Gastrocnemius medialis (tissue), 4 donors: Measurements from ENCODE around the gene PLEKHA3.

Experiments
- CTCF ChIP-seq, 5 experiments: fragments of 450-650 bp in 3 of 5; fragments of 200-600 bp in 2 of 5; sonication (generic) in 2 of 5; IDR thresholded peaks in 4 of 5; conservative IDR thresholded peaks in 1 of 5; 1 replicate in 4 of 5; 2 replicates in 1 of 5; pipeline ENCODE4 v1.5.1; 2016 to 2019; ENCODE audit warnings: antibody characterized with exemption in 5 of 5, mild to moderate bottlenecking in 3 of 5, moderate library complexity in 3 of 5
- POLR2A ChIP-seq, 2 donors: fragments of 450-650 bp; IDR thresholded peaks; one replicate each; pipeline ENCODE4 v1.6.1; 2017; ENCODE audit warnings: antibody characterized with exemption in 2 of 2, mild to moderate bottlenecking in 2 of 2, moderate library complexity in 2 of 2

GRCh38 chr2:178436662-178437061 is 43.6 kb upstream of the PLEKHA3 start:
- TF ChIP-seq CTCF (IDR thresholded peaks at IDR 0.05 in 4 of 5, conservative IDR thresholded peaks at IDR 0.05 in 1 of 5) (no peak), POLR2A (IDR thresholded peaks at IDR 0.05) (no peak)
